GDM1 (cell line): ENCODE results near the gene SATB1.
A peak's percentile ranks its signal among the peaks of the same experiment; 100 is the strongest.
"Not testable (repeated sequence)": the region's sequence is repeated elsewhere in the genome, so short reads cannot be mapped to it uniquely, and the experiment has no call there.

Source experiments
- DNase-seq: peaks from one replicate; lab custom pipeline; 2025; lab: John Stamatoyannopoulos, UW

Gene SATB1

GRCh38 chr3:18351823-18352744 is 73.1 kb downstream of the SATB1 start:
- DNase-seq = no peak

- DNase-seq = no peak
Observed at GRCh38 chr3:18351069-18351628, 74.0 kb downstream of the SATB1 start.

- no peak for DNase-seq
Observed at GRCh38 chr3:18349197-18349798, 75.8 kb downstream of the SATB1 start.

- no peak for DNase-seq
Observed at GRCh38 chr3:18346097-18346496, 79.0 kb downstream of the SATB1 start.

- DNase-seq = no peak
Observed at GRCh38 chr3:18345015-18345367, 80.1 kb downstream of the SATB1 start.

- no peak for DNase-seq
Observed at GRCh38 chr3:18344306-18345014, 80.7 kb downstream of the SATB1 start.

- no peak for DNase-seq
Observed at GRCh38 chr3:18343809-18344208, 81.3 kb downstream of the SATB1 start.

- DNase-seq = no peak
Observed at GRCh38 chr3:18338827-18339514, 86.2 kb downstream of the SATB1 start.

GRCh38 chr3:18337231-18337630 is 87.9 kb downstream of the SATB1 start:
- DNase-seq = no peak

- peak; percentile 38 for DNase-seq
Observed at GRCh38 chr3:18334837-18335601, 90.1 kb downstream of the SATB1 start.

GRCh38 chr3:18330772-18331441 is 94.2 kb downstream of the SATB1 start:
- DNase-seq = not testable (repeated sequence)

GRCh38 chr3:18308096-18308650 is 117.0 kb downstream of the SATB1 start:
- DNase-seq = no peak

- no peak for DNase-seq
Observed at GRCh38 chr3:18307529-18307928, 117.6 kb downstream of the SATB1 start.

- no peak for DNase-seq
Observed at GRCh38 chr3:18302517-18302916, 122.6 kb downstream of the SATB1 start.

- DNase-seq = no peak
Observed at GRCh38 chr3:18301781-18302180, 123.4 kb downstream of the SATB1 start.

- no peak for DNase-seq
Observed at GRCh38 chr3:18300916-18301315, 124.2 kb downstream of the SATB1 start.

- no peak for DNase-seq
Observed at GRCh38 chr3:18297126-18297525, 128.0 kb downstream of the SATB1 start.
